GF-D8 (cell line): ENCODE data around the gene FOXQ1.
"Not testable (repeated sequence)": the region's sequence is repeated elsewhere in the genome, so short reads cannot be mapped to it uniquely, and the experiment has no call there.

Source experiments
- DNase-seq: peaks from one replicate; lab custom pipeline; 2025; lab: John Stamatoyannopoulos, UW

Gene FOXQ1

GRCh38 chr6:1291381-1291780 lies 20.5 kb upstream of the FOXQ1 start:
- no peak for DNase-seq

GRCh38 chr6:1295420-1295819 lies 16.5 kb upstream of the FOXQ1 start:
- no peak for DNase-seq

DNA sequence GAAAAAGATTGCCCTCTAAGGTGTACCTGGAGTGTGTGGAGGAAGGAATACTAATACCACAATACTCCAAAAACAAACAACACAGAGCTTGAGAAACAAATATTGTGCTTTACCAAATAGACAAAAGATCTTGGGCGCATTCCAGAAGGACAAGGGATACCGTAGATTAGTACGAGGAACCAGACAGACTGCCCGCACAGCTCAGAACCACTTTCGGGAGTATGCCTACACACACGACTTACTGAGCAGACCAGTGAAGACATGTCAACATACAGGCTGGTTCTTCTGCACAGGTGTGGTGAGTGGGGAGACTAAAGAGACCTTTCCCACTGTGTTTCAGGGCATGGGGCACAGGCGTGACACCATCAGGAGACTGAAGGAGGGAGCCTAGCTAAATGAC lies 15.8 kb upstream of the FOXQ1 start:
- DNase-seq: no peak

DNA sequence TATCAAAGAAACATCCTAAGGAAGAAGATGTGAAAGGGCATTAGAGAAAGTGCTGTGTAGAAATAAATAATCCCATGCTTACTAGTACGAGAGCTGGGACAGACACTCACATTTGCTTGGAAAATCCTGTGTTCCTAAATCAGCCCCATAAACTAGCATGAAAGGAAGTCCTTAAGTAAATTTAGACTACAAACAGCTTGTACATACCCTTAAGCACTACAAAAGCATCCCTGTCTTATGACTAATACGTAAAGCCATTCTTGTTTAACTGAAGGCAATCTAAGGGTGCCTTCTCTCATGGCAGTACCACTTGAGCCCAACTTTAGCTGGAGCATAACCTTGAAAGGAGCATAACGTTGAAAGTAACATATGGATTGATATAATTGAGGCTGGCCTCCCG lies 15.4 kb upstream of the FOXQ1 start:
- DNase-seq: no peak

DNA sequence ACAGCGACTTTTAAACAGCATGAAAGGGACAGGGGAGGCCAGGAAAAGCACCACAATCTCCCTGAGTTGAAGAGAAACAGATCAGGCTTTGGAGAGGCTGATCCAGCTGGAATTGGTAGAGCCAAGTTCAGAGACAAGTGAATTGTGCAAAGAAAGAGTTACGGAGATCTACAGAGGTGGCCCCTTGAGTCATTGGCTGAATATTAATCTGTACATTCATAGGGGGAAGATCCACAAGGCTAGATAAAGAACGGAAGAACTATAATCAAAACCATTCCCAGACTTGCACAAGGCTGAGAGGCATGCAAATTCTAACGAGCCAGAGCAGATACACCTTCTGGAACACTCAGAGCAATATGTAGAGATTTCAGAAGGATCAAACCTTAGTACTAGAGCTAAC lies 14.2 kb upstream of the FOXQ1 start:
- no peak for DNase-seq

DNA sequence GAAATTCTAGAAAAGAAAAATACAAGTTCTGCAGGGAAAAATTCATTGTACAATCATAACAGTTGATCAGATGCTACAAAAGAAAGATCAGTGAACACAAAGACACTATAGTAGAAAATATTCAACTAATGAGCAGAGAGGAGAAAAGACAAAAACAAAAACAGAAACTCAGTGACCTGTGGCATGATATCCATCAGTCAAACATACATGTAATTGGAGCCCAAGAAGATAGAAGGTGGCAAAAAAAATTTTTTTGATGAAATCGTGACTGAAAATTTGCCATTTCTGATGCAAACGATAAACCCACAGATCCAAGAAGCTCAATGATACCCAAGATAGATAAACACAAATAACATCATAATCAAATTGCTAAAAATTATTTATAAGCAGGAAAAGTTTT lies 13.1 kb upstream of the FOXQ1 start:
- no peak for DNase-seq

DNA sequence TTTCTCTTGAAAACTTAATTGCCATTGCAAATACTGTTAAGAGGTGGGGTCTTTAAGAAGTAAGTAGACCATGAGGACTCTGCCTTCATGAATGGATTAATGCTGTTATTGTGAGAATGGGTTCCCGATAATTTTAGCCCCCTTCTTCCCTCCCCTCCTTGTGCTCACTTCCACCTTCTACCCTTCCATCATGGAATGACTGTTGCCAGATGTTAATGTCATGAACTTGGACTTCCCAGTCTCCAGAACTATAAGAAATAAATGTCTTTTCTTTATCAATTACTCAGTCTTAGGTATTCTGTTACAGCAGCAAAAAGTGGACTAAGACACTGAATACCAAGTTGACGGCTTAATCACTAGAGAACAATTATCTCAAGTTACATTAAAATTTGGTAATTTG lies 5.8 kb upstream of the FOXQ1 start:
- no peak for DNase-seq

DNA sequence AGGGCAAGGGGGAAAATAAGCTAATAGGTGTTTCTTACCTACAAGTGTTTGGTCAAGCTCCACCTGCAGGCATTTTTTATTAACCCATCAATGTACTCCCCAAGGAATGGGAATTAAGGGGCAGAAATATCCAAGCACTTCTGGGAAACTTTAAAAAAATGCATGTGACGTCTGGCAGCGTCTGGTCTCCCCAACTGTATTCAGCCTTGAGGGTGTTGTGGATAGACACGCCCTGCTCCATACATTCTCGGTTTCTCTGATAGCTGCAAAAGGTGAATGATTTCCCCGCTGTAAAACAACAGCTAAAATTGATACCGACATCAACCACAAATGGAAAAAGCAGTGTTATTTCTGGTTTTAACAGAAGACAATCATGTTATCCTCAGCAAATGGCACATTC lies 2.5 kb upstream of the FOXQ1 start:
- no peak for DNase-seq

DNA sequence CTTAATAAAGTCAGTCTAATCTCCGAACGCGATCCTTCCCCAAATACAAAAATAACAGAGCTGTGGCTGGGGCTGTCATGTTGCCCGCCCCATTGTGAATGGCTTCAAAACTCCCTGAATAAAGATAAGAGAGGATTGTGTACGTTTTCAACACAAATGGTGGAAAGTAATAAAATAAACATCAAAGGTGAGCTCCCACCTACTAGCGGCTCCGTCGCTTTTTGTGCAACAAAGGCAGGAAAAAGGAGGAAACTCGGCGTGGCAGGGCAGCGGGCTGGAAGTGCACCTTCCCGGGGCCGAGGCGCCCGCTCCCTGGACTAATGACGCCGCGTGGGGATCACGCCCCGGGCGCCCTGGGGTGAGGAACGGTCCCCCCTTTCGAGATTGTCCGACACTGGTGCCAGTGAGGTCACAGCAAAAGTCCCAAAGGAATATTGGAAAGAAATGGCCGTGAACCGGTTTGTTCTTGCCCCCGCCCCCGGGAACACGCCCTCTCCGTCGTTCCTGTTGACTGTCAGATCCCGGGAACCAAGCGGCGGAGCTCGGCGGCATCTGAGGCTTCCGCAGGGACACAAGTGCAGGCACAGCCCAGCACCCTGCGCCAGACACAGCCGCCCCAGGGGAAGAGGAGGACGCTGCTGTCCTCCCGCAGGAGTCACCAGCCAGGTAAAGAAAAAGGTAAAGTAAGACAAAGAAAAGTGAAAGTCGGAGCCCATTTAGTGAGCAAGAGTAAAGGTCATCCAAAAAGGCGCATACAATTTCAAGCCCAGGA lies 1.1 kb upstream of the FOXQ1 start:
- no peak for DNase-seq

DNA sequence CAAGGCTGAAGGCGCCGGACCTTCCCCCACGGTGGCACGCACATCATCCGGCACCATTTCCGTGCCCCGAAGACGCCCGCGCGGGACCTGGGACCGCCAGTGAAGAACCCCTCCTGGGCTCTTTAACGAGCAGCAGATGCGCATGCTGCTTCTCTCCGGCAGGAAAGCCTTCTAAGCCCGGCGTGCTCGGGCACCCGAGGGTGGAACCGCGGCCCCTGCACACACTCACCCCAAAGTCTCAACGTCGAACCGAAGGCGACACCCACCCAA lies 240 bp downstream of the FOXQ1 start:
- DNase-seq: no peak

- DNase-seq: no peak
Observed at GRCh38 chr6:1312473-1313367, 822 bp downstream of the FOXQ1 start.

DNA sequence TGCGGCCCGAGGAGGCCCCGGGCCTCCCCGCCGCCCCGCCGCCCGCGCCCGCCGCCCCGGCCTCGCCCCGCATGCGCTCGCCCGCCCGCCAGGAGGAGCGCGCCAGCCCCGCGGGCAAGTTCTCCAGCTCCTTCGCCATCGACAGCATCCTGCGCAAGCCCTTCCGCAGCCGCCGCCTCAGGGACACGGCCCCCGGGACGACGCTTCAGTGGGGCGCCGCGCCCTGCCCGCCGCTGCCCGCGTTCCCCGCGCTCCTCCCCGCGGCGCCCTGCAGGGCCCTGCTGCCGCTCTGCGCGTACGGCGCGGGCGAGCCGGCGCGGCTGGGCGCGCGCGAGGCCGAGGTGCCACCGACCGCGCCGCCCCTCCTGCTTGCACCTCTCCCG lies 1.5 kb downstream of the FOXQ1 start:
- DNase-seq: no peak

GRCh38 chr6:1313767-1314503 lies 2.0 kb downstream of the FOXQ1 start:
- DNase-seq: no peak

GRCh38 chr6:1314617-1315016 lies 2.7 kb downstream of the FOXQ1 start:
- DNase-seq: no peak

DNA sequence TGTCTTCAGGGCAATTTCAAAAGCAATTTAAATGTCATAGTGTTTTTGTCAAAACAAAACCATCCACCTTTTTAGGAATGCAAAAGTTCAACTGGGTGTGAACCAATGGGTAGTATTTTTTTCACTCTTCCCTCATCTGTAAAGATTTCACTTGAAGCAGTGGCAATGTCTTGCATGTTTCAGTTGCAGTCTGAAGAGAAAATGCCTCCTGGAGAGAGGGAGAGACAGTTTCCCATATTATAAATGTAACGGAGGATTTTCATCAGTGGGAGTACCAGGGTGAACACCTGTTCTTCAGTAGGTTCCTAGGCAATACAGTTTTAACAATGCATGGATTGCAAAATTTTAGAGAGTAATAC lies 3.3 kb downstream of the FOXQ1 start:
- DNase-seq: no peak

GRCh38 chr6:1315560-1316386 lies 3.9 kb downstream of the FOXQ1 start:
- DNase-seq: no peak

- no peak for DNase-seq
Observed at GRCh38 chr6:1316489-1316971, 4.6 kb downstream of the FOXQ1 start.

- no peak for DNase-seq
Observed at GRCh38 chr6:1317302-1317815, 5.5 kb downstream of the FOXQ1 start.

DNA sequence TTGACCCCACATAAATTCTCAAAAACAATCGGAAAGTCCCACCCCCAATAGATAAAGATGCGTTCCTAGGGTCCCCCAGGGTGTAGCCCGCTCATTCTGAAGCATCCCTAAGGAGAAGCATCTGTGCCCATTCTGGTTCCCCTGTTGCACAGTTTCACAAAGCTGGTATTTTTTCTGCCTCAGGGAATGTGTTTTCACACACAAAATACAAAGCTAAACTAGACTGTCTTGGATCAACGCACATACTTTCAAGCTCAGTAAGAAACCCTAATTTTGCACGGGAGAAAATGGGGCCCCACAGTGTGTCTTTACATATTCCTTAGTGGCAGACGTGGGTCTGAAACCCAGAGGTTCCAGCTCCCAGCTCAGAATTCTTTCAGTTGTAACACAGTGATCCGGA lies 6.1 kb downstream of the FOXQ1 start:
- no peak for DNase-seq

DNA sequence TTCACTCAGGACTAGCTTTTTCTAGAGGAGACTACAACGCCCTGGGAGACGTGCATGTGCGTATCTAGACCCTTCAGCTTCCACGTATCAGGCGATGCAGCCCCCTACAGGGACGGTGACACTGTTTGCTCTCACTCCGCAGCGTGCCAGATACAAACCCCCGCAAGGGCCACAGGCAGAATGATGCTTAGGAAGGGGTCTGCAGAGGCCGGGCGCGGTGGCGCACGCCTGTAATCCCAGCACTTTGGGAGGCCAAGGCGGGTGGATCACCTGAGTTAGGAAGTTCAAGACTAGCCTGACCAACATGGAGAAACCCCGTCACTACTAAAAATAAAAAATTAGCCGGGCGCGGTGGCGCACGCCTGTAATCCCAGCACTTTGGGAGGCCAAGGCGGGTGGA lies 6.7 kb downstream of the FOXQ1 start:
- DNase-seq: not testable (repeated sequence)

DNA sequence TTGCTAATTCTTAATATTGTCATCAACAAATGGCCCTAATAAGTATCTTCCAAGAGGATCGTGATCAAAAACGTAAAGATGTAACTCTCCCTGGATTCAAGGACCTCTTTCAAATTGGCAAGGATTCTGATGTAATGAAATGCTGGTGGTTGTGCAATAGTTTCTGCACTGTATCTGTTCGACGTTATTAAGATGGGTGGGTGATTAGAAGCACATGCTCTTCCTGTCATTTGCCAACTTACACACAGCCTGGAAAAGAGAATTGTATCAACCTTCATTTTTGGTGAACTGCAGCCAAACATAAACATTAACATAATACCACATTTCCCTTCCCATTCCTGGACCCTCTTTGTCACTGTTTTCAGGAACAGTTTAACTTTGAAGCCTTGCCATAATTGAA lies 9.8 kb downstream of the FOXQ1 start:
- DNase-seq: no peak

DNA sequence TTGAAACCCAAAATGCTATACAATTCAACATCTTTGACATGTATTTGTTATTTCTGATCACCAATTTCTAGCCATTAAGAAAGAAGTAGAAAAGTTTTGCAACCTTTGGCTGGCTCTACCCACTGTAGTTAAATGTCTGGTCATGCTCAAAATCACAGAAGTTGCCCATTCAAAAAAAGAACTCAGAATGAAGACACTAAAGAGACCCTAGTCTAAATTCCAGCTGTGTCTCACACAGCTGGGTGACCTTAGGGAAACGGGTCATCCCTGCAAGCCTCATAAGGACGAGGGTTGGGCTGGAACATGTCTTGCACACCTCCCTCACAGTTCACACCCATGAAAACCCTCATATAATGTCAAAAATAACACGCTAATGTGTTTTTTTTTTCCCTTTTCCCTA lies 10.3 kb downstream of the FOXQ1 start:
- DNase-seq: no peak
